ENCODE data around the gene EGLN3.

EGLN3 gene

GRCh38 chr14:33916663-33917565, 34.0 kb downstream of the EGLN3 start:
- DNase-seq (ENCODE audit: low read depth, low spot score), result peak; percentile 12
- H3K27ac ChIP-seq, result peak overlapping the region; percentile 15

- DNase-seq (ENCODE audit: low read depth, low spot score), result no peak
- H3K27ac ChIP-seq, result no peak overlapping the region
Observed at GRCh38 chr14:33915682-33916081, 35.2 kb downstream of the EGLN3 start.

GRCh38 chr14:33914676-33915516, 36.0 kb downstream of the EGLN3 start:
- H3K27ac ChIP-seq, result no peak overlapping the region
- peak; percentile 18 for DNase-seq (ENCODE audit: low read depth, low spot score)

DNA sequence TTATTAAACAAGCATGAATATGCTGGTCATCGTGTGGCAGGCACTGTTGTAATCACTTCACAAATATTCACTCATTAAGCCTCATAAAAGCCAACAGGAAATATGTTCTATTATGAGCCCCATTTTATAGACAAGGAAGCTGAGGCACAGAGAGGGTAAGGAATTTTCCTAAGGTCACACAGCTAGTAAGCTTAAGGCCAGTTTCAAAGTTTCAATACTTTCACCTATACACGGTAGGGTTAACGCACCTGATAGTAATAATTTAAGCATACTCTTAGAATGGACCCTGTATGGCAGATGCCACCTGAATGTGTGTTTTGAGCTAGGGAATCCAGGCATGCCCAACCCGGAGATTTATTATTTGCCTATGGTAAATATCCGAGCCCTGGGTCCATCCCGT, 39.8 kb downstream of the EGLN3 start:
- no peak for DNase-seq (ENCODE audit: low read depth, low spot score)
- H3K27ac ChIP-seq, result no peak overlapping the region

- DNase-seq (ENCODE audit: low read depth, low spot score), result no peak
- H3K27ac ChIP-seq, result no peak overlapping the region
Observed at GRCh38 chr14:33910435-33910834, 40.4 kb downstream of the EGLN3 start.

GRCh38 chr14:33909380-33910084, 41.3 kb downstream of the EGLN3 start:
- no peak overlapping the region for H3K27ac ChIP-seq
- DNase-seq (ENCODE audit: low read depth, low spot score), result no peak

DNA sequence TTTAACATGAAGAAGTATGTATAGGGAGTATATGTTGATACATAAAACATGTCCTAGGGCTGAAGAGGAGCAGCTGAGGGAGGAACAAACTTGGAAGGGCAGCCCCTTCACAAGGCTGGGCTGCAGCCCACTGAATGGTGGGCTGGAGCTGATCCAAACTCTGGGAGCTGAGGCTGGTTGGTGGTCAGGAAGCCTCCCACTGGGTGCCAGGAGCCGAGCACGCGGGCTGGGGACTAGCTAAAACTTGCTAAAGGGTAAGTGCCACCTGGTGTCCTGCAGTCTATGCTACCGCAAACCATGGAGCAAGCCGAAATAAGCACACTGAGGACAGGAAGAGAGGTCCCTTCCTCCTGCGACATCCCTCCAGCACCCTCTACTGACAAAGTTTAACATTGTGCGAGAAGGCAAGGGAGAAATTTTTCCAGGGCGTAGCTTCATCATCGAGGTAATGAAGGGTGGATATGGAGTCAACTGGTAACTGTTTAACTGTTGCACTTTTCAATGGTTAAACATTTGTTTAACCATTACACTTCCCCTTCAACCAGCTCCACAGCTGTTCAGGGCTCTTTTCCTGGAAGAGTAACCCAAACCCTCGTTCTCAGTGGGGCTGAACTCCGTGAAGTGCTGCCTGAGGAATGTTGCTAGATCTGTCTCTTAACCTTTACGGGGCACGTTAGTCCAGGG, 42.2 kb downstream of the EGLN3 start:
- no peak overlapping the region for H3K27ac ChIP-seq
- no peak for DNase-seq (ENCODE audit: low read depth, low spot score)

DNA sequence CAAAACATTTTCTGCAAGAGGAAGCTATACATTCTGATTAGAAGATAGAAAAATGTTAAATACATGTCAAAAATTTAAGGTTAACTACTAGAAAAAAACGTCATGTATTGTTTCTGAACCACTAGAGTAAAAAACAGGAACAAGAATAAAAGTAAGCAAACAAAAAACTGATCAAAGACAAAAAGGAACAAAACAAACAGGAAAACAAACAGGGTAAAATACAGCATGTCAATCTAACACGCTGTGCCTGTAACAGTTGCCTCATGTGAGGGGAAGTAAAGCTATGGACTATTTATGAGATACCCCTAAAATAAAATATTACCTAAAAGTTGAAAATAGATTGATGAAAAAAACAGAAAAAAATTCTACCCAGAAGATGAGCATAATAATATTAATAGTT, 43.9 kb downstream of the EGLN3 start:
- DNase-seq (ENCODE audit: low read depth, low spot score), result no peak
- H3K27ac ChIP-seq, result no peak overlapping the region

DNA sequence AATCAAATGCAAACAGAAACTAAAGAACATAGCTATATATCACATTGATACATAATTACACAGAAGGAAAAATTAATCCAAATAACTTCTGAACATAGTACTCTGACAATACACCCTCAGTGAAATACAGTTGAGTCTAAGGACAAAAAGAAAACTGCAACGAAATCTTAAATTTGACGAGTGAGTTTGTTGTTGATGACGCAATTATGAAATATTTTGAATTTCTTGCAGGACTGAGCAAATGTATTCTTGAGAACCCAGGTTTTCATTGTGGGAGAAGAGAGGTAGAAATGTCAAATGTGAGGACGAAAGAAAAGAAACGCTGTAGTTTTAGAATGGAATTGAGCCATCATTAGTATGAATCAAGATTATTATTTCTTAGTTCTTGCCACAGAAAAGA, 46.3 kb downstream of the EGLN3 start:
- DNase-seq (ENCODE audit: low read depth, low spot score), result no peak
- H3K27ac ChIP-seq, result no peak overlapping the region

- H3K27ac ChIP-seq, result no peak overlapping the region
- DNase-seq (ENCODE audit: low read depth, low spot score), result no peak
Observed at GRCh38 chr14:33903369-33903768, 47.5 kb downstream of the EGLN3 start.

DNA sequence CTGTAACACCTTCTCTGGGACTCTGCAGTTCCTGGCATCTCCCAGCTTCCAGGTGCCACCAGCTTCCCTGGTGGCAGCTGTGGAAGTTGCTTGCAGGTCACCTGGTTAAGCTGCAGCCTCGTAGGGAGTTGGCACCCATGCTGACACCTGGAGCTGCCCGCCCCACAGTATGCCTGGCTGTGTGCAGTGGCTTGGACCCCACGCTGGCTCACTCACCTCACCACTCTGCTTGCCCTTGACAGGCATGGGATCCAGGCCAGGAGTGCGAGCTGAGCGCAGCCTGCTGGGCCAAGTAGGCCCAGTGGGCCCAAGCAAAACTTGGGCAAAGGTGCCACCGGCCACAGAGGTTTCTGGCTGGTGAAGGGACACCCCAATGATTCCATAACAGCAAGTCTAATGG, 48.5 kb downstream of the EGLN3 start:
- H3K27ac ChIP-seq, result no peak overlapping the region
- DNase-seq (ENCODE audit: low read depth, low spot score), result no peak

DNA sequence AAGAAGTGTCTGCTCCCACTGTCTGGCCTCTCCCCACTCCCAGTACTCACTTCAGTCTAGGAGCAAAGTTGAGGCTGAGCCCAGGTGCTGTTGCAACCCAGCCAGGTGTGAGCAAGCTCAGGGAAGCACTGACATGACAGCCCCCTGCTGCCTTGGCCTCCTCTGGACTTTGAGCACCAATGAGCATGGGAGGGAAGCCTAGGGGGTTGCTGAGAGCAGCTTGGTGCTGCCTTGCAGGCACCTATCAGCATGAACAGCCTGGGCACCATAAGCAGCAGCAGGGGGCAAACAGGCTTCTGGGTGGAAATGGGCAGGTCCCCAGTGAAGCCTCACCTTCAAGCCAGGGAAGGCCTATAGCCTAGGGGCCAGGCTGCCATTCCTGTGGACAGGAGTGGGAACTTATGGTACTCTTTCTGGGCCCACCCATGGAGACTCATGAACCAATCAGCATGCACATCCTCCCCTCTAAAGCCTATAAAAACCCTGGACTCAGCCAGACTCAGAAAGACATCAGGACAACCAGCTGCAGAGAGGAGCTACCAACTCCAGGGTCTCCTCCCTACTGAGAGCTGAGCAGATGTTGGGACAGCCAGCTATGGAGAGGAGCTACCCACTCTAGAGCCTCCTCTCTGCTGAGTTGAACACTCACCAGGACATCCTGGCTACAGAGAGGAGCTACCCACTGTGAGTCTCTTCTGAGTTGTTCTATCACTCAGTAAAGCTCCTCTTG, 49.3 kb downstream of the EGLN3 start:
- no peak overlapping the region for H3K27ac ChIP-seq
- no peak for DNase-seq (ENCODE audit: low read depth, low spot score)

DNA sequence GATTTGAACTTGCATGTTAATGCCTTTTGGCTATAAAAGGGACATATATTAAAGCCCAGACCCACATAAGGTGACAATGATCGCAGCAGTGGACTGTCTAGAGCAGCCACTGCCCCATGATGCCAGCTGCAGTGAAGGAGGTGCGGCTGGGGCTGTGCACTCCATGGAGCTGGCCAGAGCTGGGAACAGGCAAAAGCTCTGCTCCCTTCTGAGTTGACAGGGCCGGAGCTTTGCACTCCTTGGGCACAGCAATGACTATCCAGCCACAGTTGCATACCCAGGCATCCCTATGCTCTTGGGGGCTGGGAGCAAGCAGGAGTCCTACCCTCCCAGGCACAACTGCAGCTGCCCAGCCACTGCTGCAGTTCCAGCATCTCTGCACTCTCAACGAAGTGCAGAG, 50.2 kb downstream of the EGLN3 start:
- DNase-seq (ENCODE audit: low read depth, low spot score), result no peak
- no peak overlapping the region for H3K27ac ChIP-seq

GRCh38 chr14:33899723-33900341, 51.0 kb downstream of the EGLN3 start:
- H3K27ac ChIP-seq, result no peak overlapping the region
- no peak for DNase-seq (ENCODE audit: low read depth, low spot score)

DNA sequence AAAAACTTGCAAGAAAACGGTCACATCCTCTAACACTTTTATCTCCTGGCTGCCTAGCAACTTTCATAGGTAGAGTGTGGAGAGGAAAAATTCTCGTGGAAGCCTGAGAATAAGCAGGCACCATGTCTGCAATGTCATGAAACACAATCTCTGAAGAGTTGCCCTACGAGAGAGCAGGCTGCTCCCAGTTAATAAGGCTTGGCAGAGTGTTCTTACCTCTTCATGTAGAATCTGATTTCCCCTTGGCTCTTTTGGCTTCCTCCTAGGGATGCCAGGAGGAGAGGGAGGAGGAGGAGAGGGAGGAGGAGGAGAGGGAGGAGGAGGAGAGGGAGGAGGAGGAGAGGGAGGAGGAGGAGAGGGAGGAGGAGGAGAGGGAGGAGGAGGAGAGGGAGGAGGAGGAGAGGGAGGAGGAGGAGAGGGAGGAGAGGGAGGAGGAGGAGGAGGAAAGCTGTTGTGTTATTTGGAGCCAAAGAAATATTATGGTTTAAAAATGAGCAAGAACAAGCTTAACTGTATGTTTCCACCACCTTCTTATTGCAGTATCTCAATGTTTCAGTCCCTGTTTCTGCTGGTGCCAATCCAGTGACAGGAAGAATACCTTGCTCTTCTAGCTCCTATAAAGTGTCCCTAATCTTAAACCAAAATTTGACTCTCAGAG, 52.9 kb downstream of the EGLN3 start:
- DNase-seq (ENCODE audit: low read depth, low spot score), result no peak
- no peak overlapping the region for H3K27ac ChIP-seq

- H3K27ac ChIP-seq, result no peak overlapping the region
- DNase-seq (ENCODE audit: low read depth, low spot score), result no peak
Observed at GRCh38 chr14:33897382-33897781, 53.5 kb downstream of the EGLN3 start.

DNA sequence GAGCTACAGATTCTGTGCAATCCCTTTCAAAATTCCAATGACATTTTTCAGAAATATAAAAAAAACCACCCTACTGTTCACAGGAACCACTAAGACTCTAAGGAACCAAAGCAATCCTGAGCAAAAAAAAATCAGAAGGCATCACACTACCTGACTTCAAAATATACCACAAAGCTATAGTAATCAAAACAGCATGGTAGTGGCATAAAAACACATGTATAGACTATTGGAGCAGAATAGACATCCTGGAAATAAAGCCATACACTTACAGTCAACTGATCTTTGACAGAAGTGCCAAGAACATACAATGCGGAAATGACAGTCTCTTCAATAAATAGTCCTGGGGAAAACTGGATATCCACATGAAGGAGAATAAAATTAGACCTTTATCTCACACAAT, 56.5 kb downstream of the EGLN3 start:
- DNase-seq (ENCODE audit: low read depth, low spot score), result no peak
- no peak overlapping the region for H3K27ac ChIP-seq

GRCh38 chr14:33891700-33892099, 59.2 kb downstream of the EGLN3 start:
- H3K27ac ChIP-seq, result no peak overlapping the region
- DNase-seq (ENCODE audit: low read depth, low spot score), result no peak

- DNase-seq (ENCODE audit: low read depth, low spot score), result no peak
Observed at GRCh38 chr14:33884916-33885315, 66.0 kb downstream of the EGLN3 start.

More at GRCh38 chr14:33884916-33885315, 66.0 kb downstream of the EGLN3 start:
- H3K27ac ChIP-seq, result no peak overlapping the region
